Stimulated activated CD4-positive, alpha-beta T cell treated with anti-CD3 and anti-CD28 coated beads, TNF-alpha, amount 100 ng/mL, for 4 hours (primary cell): Measurements from ENCODE around the gene CD101.

Experiments
- DNase-seq, 3 experiments: peaks; one replicate each; pipeline ENCODE4 v3.0.0-alpha.2; 2020; ENCODE audit warnings: low read depth in 3 of 3

Gene CD101

GRCh38 chr1:116986421-116987255 lies 14.9 kb upstream of the CD101 start:
- peak in 2 of 3 experiments; percentile 15 to 39 for DNase-seq

GRCh38 chr1:116987256-116987555 lies 14.4 kb upstream of the CD101 start:
- DNase-seq = peak; percentile 57 to 65 (median 64)

GRCh38 chr1:116988248-116988647 lies 13.3 kb upstream of the CD101 start:
- no peak for DNase-seq

- DNase-seq = no peak
Observed at GRCh38 chr1:116988908-116989307, 12.7 kb upstream of the CD101 start.

GRCh38 chr1:116989835-116990234 lies 11.7 kb upstream of the CD101 start:
- no peak for DNase-seq

- DNase-seq = no peak
Observed at GRCh38 chr1:116990612-116991151, 10.9 kb upstream of the CD101 start.

GRCh38 chr1:116991171-116991845 lies 10.3 kb upstream of the CD101 start:
- DNase-seq = no peak

GRCh38 chr1:116991918-116992317 lies 9.6 kb upstream of the CD101 start:
- no peak for DNase-seq

- no peak for DNase-seq
Observed at GRCh38 chr1:116993286-116993685, 8.3 kb upstream of the CD101 start.

GRCh38 chr1:116994411-116994810 lies 7.1 kb upstream of the CD101 start:
- no peak for DNase-seq

- no peak for DNase-seq
Observed at GRCh38 chr1:116997066-116997465, 4.5 kb upstream of the CD101 start.

- no peak for DNase-seq
Observed at GRCh38 chr1:116997636-116998035, 3.9 kb upstream of the CD101 start.

- no peak for DNase-seq
Observed at GRCh38 chr1:116999596-116999995, 2.0 kb upstream of the CD101 start.

- no peak for DNase-seq
Observed at GRCh38 chr1:117000142-117000541, 1.4 kb upstream of the CD101 start.

GRCh38 chr1:117003223-117003875 lies 1.8 kb downstream of the CD101 start:
- DNase-seq = no peak

- DNase-seq = no peak
Observed at GRCh38 chr1:117007719-117008013, 6.1 kb downstream of the CD101 start.

GRCh38 chr1:117008656-117009055 lies 7.1 kb downstream of the CD101 start:
- DNase-seq = no peak

GRCh38 chr1:117009132-117009531 lies 7.6 kb downstream of the CD101 start:
- DNase-seq = no peak

GRCh38 chr1:117010310-117010969 lies 8.9 kb downstream of the CD101 start:
- DNase-seq = no peak

GRCh38 chr1:117011334-117011733 lies 9.8 kb downstream of the CD101 start:
- no peak for DNase-seq

GRCh38 chr1:117013309-117013858 lies 11.8 kb downstream of the CD101 start:
- no peak for DNase-seq

- DNase-seq = no peak
Observed at GRCh38 chr1:117014209-117014608, 12.6 kb downstream of the CD101 start.
